SK-N-SH treated with all-trans-retinoic acid at 6 μM for 48 hours (cell line): Measurements from ENCODE around the gene JAK1.

Experiments used
- GLIS3 ChIP-seq: fragments of 250-450 bp; sonication (Bioruptor Pico); IDR thresholded peaks from 2 replicates; pipeline ENCODE4 v1.5.0; 2020; ENCODE audit warnings: mild to moderate bottlenecking, moderate library complexity
- ISL1 ChIP-seq: fragments of 250-450 bp; sonication (Bioruptor Pico); IDR thresholded peaks from 2 replicates; pipeline ENCODE4 v2.1.2; 2022; ENCODE audit warnings: mild to moderate bottlenecking, moderate library complexity
- TF ChIP-seq, protein P1 (sequence below): fragments of 250-450 bp; sonication (Bioruptor Pico); IDR thresholded peaks from 2 replicates; pipeline ENCODE4 v1.8.0; 2020; ENCODE audit warnings: mild to moderate bottlenecking, moderate library complexity, borderline replicate concordance
- TF ChIP-seq, protein P2 (sequence below): fragments of 250-450 bp; sonication (Bioruptor Pico); IDR thresholded peaks from 2 replicates; pipeline ENCODE4 v1.5.0; 2020; ENCODE audit warnings: mild to moderate bottlenecking, moderate library complexity

DNA sequence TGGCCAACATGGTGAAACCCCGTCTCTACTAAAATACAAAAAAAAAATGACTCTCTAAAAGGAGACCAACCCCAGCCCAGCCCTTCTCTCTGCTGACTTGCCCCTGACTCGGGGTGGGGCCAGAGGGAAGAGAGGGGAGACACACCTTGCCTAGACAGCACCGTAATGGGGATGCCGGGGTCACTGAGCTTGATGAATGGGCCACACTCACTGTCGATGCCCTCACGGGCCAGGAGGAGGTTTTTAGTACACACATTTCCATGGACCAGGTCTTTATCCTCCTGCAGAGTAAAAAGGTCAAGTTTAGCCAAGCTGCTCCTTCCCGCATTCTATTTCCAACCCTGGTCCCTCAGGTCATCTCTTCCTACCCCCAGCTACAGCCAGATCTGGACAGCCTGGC lies 121.7 kb downstream of the JAK1 start:
- TF ChIP-seq, protein P1, sequence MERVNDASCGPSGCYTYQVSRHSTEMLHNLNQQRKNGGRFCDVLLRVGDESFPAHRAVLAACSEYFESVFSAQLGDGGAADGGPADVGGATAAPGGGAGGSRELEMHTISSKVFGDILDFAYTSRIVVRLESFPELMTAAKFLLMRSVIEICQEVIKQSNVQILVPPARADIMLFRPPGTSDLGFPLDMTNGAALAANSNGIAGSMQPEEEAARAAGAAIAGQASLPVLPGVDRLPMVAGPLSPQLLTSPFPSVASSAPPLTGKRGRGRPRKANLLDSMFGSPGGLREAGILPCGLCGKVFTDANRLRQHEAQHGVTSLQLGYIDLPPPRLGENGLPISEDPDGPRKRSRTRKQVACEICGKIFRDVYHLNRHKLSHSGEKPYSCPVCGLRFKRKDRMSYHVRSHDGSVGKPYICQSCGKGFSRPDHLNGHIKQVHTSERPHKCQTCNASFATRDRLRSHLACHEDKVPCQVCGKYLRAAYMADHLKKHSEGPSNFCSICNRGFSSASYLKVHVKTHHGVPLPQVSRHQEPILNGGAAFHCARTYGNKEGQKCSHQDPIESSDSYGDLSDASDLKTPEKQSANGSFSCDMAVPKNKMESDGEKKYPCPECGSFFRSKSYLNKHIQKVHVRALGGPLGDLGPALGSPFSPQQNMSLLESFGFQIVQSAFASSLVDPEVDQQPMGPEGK (CRISPR knock-in tag): no peak
- TF ChIP-seq GLIS3: no peak
- no peak for TF ChIP-seq ISL1
- TF ChIP-seq, protein P2, sequence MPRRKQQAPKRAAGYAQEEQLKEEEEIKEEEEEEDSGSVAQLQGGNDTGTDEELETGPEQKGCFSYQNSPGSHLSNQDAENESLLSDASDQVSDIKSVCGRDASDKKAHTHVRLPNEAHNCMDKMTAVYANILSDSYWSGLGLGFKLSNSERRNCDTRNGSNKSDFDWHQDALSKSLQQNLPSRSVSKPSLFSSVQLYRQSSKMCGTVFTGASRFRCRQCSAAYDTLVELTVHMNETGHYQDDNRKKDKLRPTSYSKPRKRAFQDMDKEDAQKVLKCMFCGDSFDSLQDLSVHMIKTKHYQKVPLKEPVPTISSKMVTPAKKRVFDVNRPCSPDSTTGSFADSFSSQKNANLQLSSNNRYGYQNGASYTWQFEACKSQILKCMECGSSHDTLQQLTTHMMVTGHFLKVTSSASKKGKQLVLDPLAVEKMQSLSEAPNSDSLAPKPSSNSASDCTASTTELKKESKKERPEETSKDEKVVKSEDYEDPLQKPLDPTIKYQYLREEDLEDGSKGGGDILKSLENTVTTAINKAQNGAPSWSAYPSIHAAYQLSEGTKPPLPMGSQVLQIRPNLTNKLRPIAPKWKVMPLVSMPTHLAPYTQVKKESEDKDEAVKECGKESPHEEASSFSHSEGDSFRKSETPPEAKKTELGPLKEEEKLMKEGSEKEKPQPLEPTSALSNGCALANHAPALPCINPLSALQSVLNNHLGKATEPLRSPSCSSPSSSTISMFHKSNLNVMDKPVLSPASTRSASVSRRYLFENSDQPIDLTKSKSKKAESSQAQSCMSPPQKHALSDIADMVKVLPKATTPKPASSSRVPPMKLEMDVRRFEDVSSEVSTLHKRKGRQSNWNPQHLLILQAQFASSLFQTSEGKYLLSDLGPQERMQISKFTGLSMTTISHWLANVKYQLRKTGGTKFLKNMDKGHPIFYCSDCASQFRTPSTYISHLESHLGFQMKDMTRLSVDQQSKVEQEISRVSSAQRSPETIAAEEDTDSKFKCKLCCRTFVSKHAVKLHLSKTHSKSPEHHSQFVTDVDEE (CRISPR knock-in tag): no peak
